GM12892 (cell line): ENCODE measurements around the gene TCP11L2.

ENCODE experiments used
- POLR2A ChIP-seq: IDR thresholded peaks from 2 replicates; pipeline ENCODE4 v1.6.1; 2011; ENCODE audit warnings: low read depth, low read length, control low read depth
- POLR2AphosphoS5 ChIP-seq: IDR thresholded peaks from 2 replicates; pipeline ENCODE4 v1.6.1; 2011; ENCODE audit warnings: low read depth, low read length, control low read depth

DNA sequence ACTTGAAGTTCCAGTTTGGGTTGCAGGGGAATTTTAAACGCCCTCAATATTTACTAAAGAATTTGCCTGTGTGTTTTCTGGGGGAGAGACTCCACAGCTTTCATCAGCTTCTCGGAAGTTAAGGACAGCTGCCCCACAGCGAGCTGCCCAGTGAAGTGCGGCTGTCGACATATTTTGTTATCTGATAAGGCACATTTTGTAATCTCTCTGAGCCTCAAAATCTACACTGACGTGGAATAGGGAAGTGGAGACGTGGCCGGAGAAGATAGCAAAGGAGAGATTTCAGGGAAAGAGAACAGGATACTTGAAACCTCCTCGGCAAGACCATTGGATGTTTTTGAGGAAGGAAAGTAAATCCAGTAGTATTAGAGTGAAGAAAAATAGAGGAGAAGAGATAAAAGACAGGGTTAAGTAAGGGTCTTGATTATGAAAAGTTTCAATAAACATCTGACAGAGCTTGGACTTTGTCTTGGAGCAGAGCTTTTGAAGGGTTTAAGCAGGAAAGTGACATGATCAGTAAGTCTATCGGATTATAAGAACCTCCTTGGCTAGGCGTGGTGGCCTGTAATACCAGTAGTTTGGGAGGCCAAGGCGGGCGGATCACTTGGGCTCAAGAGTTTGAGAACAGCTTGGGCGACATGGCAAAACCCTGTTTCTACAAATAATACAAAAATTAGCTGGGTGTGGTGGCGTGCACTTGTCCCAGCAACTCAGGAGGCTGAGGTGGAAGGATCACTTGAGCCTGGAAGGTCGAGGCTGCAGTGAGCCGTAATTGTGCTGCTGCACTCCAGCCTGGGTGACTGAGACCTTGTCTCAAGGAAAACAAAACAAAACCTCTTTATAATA lies 56.1 kb downstream of the TCP11L2 start:
- no peak for TF ChIP-seq POLR2AphosphoS5
- TF ChIP-seq POLR2A = no peak
